Spleen (tissue), 7 donors: Measurements from ENCODE around the gene C1orf232.

Experiments used
- CTCF ChIP-seq, 11 experiments: fragments of 200-600 bp in 7 of 11; fragments of 450-650 bp in 4 of 11; sonication (generic) in 4 of 11; IDR thresholded peaks in 8 of 11; conservative IDR thresholded peaks in 3 of 11; 1 replicate in 7 of 11; 2 replicates in 4 of 11; pipeline versions ENCODE4 v1.4.0 to v1.8.0; 2016 to 2021; ENCODE audit warnings: antibody characterized with exemption in 11 of 11, inconsistent platforms in 4 of 11, mild to moderate bottlenecking in 1 of 11
- POLR2A ChIP-seq, 3 donors: fragments of 450-650 bp; IDR thresholded peaks; one replicate each; pipeline ENCODE4 v1.5.1; 2017; ENCODE audit warnings: antibody characterized with exemption in 3 of 3, mild to moderate bottlenecking in 1 of 3
- donor health status: DM: no; HTN: no; CAD: no; lungs with moderate emphysema.
- donor health status: DM: no; HTN: no; CAD: no.
- donor health status: DM: no; HTN: no; CAD: no.

DNA sequence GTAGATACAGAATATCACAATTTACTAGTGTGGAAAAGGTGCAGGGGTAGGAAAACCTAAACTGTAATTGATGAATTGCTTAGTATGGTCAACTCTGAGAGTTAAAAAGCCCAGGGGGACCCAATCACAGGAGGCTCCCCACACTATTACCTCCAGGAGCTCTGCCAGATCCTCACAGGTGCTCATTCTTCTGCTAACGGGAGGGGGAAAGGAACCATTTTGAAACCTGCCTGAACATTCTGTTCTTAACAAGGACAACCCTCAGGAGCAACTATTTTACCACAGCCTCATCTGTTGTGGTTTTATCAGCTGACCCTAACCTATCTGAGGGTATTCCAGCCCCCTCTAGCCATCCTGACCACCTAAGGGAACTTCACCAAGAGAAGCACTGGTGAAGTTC lies 38.1 kb downstream of the C1orf232 start:
- TF ChIP-seq CTCF (IDR thresholded peaks at IDR 0.05 in 8 of 11, conservative IDR thresholded peaks at IDR 0.05 in 3 of 11) (no peak), POLR2A (IDR thresholded peaks at IDR 0.05) (no peak)
